Panc1 (cell line): ENCODE data around the gene FCGBP. TPM values are rescaled to one million over a fixed set of nuclear protein-coding genes. Genes with fewer than 3 reads are reported as not detected.
A peak's percentile ranks its signal among the peaks of the same experiment; 100 is the strongest.

Source experiments
- ATAC-seq: fragments of 200-7000 bp; cut with Tn5 transposase; 2 replicates; pipeline ENCODE4 v1.9.1; 2020; ENCODE audit warnings: mild to moderate bottlenecking, moderate library complexity
- BruUV-seq: library from RNA; stranded (reverse); fragments of 400-500 nt; replicated peaks from 2 replicates; lab custom pipeline; 2021; lab: Mats Ljungman, UMichigan
- CTCF ChIA-PET: fragments of 300-600 bp; sonication (Branson Sonifier 250); formaldehyde crosslinking; loops from one replicate; lab custom pipeline; 2022; ENCODE audit warnings: antibody characterized with exemption; lab: Charles Lee
- POLR2A ChIA-PET: fragments of 300-600 bp; sonication (Branson Sonifier 250); formaldehyde crosslinking; loops from one replicate; lab custom pipeline; 2022; ENCODE audit warnings: antibody characterized with exemption; lab: Charles Lee
- DNase-seq: peaks from one replicate; pipeline ENCODE4 v3.0.0-alpha.2; 2010; ENCODE audit warnings: low read depth, low spot score
- H3K27ac ChIP-seq: 2 replicates; pipeline ENCODE4 v1.5.1; 2011; ENCODE audit warnings: mild to moderate bottlenecking, low read length, inconsistent platforms
- H3K27me3 ChIP-seq: fragments of 200-500 bp; sonication (Bioruptor generic); 2 replicates; pipeline ENCODE4 v1.6.0; 2014; ENCODE audit warnings: low read length, inconsistent platforms; ENCODE audit not compliant: control insufficient read depth, insufficient read depth
- H3K36me3 ChIP-seq: fragments of 200-500 bp; sonication (Bioruptor generic); 2 replicates; pipeline ENCODE4 v1.5.1; 2014; ENCODE audit warnings: inconsistent platforms, mild to moderate bottlenecking, low read length, moderate library complexity; ENCODE audit not compliant: control insufficient read depth, insufficient read depth
- H3K4me1 ChIP-seq: 2 replicates; pipeline ENCODE4 v1.5.1; 2011; ENCODE audit warnings: inconsistent platforms, mild to moderate bottlenecking, low read length, moderate library complexity; ENCODE audit not compliant: control insufficient read depth, insufficient read depth
- H3K4me3 ChIP-seq, 2 experiments: 2 replicates each; pipeline ENCODE4 v1.5.1; 2011 to 2012; ENCODE audit warnings: low read depth in 2 of 2, low read length in 2 of 2, mild to moderate bottlenecking in 2 of 2, inconsistent platforms in 1 of 2, moderate library complexity in 1 of 2
- H3K9me3 ChIP-seq: fragments of 200-500 bp; sonication (Bioruptor generic); 2 replicates; pipeline ENCODE4 v1.5.1; 2014; ENCODE audit warnings: low read depth, mild to moderate bottlenecking, inconsistent platforms, low read length, moderate library complexity; ENCODE audit not compliant: control insufficient read depth, insufficient read depth
- POLR2AphosphoS5 ChIP-seq: IDR thresholded peaks from 2 replicates; pipeline ENCODE4 v1.6.1; 2012; ENCODE audit warnings: mild to moderate bottlenecking, low read depth, low read length, moderate library complexity
- SIN3A ChIP-seq: IDR thresholded peaks from 2 replicates; pipeline ENCODE4 v1.6.1; 2012; ENCODE audit warnings: low read depth, mild to moderate bottlenecking, low read length, moderate library complexity, borderline replicate concordance; ENCODE audit not compliant: insufficient read depth
- TCF7L2 ChIP-seq: IDR thresholded peaks from 2 replicates; pipeline ENCODE4 v1.6.1; 2011; ENCODE audit warnings: mild to moderate bottlenecking, low read depth, low read length, inconsistent platforms
- in situ Hi-C: cut with HindIII; loops from 2 replicates; pipeline ENCODE4 v1.10.0; 2016; ENCODE audit warnings: low sequenced_read_pairs, low pct_unique_long_range_greater_than_20kb
- intact Hi-C: fragments of 100-400 bp; cut with micrococcal nuclease; formaldehyde crosslinking; loops from one replicate; pipeline ENCODE4 v1.10.0; 2022; ENCODE audit not compliant: unreplicated experiment
- total RNA-seq: library from RNA; stranded (reverse); gene quantifications from one replicate; pipeline ENCODE4 v1.2.1, GENCODE V29; 2021; ENCODE audit not compliant: unreplicated experiment
- TF ChIP-seq, protein P1 (sequence below): fragments of 450-650 bp; IDR thresholded peaks from 2 replicates; pipeline ENCODE4 v1.5.1; 2017; ENCODE audit warnings: mild to moderate bottlenecking
- TF ChIP-seq, protein P2 (sequence below), 2 experiments: IDR thresholded peaks; 2 replicates each; pipeline ENCODE4 v1.6.1; 2011 to 2012; ENCODE audit warnings: low read depth in 2 of 2, control low read depth in 1 of 2, low read length in 1 of 2, mild to moderate bottlenecking in 1 of 2, moderate library complexity in 1 of 2; ENCODE audit not compliant: insufficient read depth in 1 of 2

FCGBP gene
- total RNA-seq, 1 experiment from 2014 or later = 6.4 TPM

DNA sequence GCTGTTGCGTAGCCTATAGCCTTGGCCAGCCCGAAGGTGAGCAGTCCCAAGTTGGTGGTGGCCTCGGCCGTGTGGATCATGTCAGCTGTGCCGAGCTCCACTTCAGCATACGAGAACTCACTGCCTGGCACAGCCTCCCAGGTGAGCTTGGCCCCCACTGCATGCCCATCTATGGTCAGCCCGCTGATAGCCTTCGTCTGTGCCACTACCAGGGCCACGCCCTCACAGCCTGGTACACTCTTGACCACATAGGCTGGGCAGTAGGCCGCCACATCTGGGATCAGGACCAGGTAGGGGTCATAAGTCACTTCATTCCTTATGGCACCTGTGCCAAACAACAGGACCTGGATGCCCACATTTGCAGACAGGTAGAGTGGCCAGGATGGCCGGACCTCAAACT is 7.4 kb downstream of the FCGBP start:
- DNase-seq = no peak
- peak; percentile 24 for ATAC-seq
- no peak overlapping the region for H3K27ac ChIP-seq
- H3K27me3 ChIP-seq = peaks cover 8% of the 10 kb centered on the region; the same call in 1 of the 2 replicates
- H3K9me3 ChIP-seq = no peaks in the 10 kb centered on the region
- H3K4me3 ChIP-seq = no peak overlapping the region
- POLR2A ChIA-PET = interaction anchor here (0.5 to 1.2 kb wide), 4 partner anchors 14 to 94 kb away, joined by 3 to 6 read pairs (median 5); partner anchors contain the start of gene PSMC4
- in situ Hi-C loops = loop anchor here (10.0 to 25.0 kb wide), 4 partner anchors 128 to 940 kb away; partner anchors contain the start of genes C19orf47, FBXO17, PLD3 and ZNF780B
- intact Hi-C loops = no loop called here
- no TSS peak for BruUV-seq
- no peaks in the 10 kb centered on the region for H3K36me3 ChIP-seq
- CTCF ChIA-PET = interaction anchor here (0.6 to 2.8 kb wide), 4 partner anchors 37 to 630 kb away, joined by 3 to 16 read pairs (median 4); partner anchors contain the start of genes FBL and PSMC4
- TF ChIP-seq, protein P1, sequence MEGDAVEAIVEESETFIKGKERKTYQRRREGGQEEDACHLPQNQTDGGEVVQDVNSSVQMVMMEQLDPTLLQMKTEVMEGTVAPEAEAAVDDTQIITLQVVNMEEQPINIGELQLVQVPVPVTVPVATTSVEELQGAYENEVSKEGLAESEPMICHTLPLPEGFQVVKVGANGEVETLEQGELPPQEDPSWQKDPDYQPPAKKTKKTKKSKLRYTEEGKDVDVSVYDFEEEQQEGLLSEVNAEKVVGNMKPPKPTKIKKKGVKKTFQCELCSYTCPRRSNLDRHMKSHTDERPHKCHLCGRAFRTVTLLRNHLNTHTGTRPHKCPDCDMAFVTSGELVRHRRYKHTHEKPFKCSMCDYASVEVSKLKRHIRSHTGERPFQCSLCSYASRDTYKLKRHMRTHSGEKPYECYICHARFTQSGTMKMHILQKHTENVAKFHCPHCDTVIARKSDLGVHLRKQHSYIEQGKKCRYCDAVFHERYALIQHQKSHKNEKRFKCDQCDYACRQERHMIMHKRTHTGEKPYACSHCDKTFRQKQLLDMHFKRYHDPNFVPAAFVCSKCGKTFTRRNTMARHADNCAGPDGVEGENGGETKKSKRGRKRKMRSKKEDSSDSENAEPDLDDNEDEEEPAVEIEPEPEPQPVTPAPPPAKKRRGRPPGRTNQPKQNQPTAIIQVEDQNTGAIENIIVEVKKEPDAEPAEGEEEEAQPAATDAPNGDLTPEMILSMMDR = no peak
- no peak for TF ChIP-seq SIN3A
- no peak for TF ChIP-seq POLR2AphosphoS5
- TF ChIP-seq, protein P2, sequence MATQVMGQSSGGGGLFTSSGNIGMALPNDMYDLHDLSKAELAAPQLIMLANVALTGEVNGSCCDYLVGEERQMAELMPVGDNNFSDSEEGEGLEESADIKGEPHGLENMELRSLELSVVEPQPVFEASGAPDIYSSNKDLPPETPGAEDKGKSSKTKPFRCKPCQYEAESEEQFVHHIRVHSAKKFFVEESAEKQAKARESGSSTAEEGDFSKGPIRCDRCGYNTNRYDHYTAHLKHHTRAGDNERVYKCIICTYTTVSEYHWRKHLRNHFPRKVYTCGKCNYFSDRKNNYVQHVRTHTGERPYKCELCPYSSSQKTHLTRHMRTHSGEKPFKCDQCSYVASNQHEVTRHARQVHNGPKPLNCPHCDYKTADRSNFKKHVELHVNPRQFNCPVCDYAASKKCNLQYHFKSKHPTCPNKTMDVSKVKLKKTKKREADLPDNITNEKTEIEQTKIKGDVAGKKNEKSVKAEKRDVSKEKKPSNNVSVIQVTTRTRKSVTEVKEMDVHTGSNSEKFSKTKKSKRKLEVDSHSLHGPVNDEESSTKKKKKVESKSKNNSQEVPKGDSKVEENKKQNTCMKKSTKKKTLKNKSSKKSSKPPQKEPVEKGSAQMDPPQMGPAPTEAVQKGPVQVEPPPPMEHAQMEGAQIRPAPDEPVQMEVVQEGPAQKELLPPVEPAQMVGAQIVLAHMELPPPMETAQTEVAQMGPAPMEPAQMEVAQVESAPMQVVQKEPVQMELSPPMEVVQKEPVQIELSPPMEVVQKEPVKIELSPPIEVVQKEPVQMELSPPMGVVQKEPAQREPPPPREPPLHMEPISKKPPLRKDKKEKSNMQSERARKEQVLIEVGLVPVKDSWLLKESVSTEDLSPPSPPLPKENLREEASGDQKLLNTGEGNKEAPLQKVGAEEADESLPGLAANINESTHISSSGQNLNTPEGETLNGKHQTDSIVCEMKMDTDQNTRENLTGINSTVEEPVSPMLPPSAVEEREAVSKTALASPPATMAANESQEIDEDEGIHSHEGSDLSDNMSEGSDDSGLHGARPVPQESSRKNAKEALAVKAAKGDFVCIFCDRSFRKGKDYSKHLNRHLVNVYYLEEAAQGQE (IDR thresholded peaks at IDR 0.05; ENCODE audit: insufficient read depth in 1 of 2, low read depth in 2 of 2, low read length in 1 of 2) = no peak
- no peak for TF ChIP-seq TCF7L2
- no peaks in the 10 kb centered on the region for H3K4me1 ChIP-seq

DNA sequence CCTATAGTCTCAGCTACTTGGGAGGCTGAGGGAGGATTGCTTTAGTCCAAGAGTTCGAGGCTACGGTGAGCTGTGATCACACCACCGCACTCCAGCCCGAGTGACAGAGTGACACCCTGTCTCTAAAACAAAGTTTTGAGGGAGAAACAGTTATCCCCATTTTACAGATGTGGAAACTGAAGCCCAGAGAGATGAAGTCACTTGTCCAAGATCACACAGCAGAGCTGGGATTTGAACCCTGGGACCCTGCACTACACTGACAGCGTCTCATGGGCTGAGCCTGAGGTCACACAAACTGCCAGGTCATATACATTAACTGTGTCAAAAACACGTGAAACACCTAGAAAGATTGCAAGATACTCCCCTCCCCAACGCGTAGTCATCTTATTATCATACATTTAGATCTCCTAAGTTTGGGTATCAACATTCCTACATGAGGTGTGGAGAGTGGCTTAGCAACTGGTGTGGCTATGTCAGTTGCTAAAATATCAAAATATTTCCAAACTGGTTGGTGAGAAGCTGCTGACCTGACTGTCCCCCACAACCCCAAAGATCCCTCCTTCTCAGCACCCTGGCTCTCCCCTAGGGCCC is 8.2 kb downstream of the FCGBP start:
- Histone ChIP-seq H3K9me3 (no peaks in the 10 kb centered on the region), H3K36me3 (no peaks in the 10 kb centered on the region), H3K4me3 (no peak overlapping the region), H3K4me1 (no peaks in the 10 kb centered on the region), H3K27ac (no peak overlapping the region), H3K27me3 (peaks cover 6% of the 10 kb centered on the region; the same call in 1 of the 2 replicates)
- in situ Hi-C loops = loop anchor here (10.0 to 25.0 kb wide), 4 partner anchors 129 to 939 kb away; partner anchors contain the start of genes C19orf47, FBXO17, PLD3 and ZNF780B
- ChIA-PET CTCF (interaction anchor here (0.6 to 2.8 kb wide), 9 partner anchors 11 to 1394 kb away, joined by 3 to 16 read pairs (median 6); partner anchors contain the start of genes FBL and PSMC4), POLR2A (interaction anchor here (0.6 to 1.8 kb wide), 7 partner anchors 10 to 1127 kb away, joined by 3 to 9 read pairs (median 4); partner anchors contain the start of gene PSMC4)
- TF ChIP-seq SIN3A (no peak), TCF7L2 (no peak), POLR2AphosphoS5 (no peak)
- TF ChIP-seq, protein P1 = no peak
- TF ChIP-seq, protein P2 (IDR thresholded peaks at IDR 0.05; ENCODE audit: insufficient read depth in 1 of 2, low read depth in 2 of 2, low read length in 1 of 2) = no peak
- intact Hi-C loops = no loop called here
- ATAC-seq (peak; percentile 4; the same call in 1 of the 2 replicates), DNase-seq (no peak)
- no TSS peak for BruUV-seq
